CD14-positive monocyte (primary cell): Measurements from ENCODE around the gene NUP43. TPM values are rescaled to one million over a fixed set of nuclear protein-coding genes. Genes with fewer than 3 reads are reported as not detected.

Experiments
- DNase-seq, 3 donors: peaks; one replicate each; pipeline ENCODE4 v3.0.0-alpha.2; 2011 to 2022
- H2AFZ ChIP-seq: 2 replicates; pipeline ENCODE4 v1.6.0; 2012; ENCODE audit warnings: mild to moderate bottlenecking, low read depth, low read length, inconsistent platforms; ENCODE audit not compliant: insufficient read depth, poor library complexity, severe bottlenecking
- H3K27ac ChIP-seq, 2 donors: 1 replicate in 1 of 2; 2 replicates in 1 of 2; pipeline ENCODE4 v1.5.1; 2012 to 2013; ENCODE audit warnings: low read length in 2 of 2, control low read depth in 1 of 2, inconsistent platforms in 1 of 2, low read depth in 1 of 2, mild to moderate bottlenecking in 1 of 2
- H3K27me3 ChIP-seq, 2 donors: one replicate each; pipeline versions ENCODE4 v1.6.0 to v1.6.1; 2011 to 2013; ENCODE audit warnings: low read length in 2 of 2; ENCODE audit not compliant: control insufficient read depth in 2 of 2, insufficient read depth in 2 of 2
- H3K36me3 ChIP-seq, 2 donors: replicated peaks in 1 of 2; 1 replicate in 1 of 2; 2 replicates in 1 of 2; pipeline versions ENCODE4 v1.5.1 to v1.6.1; 2012 to 2013; ENCODE audit warnings: low read length in 2 of 2, control low read depth in 1 of 2, inconsistent platforms in 1 of 2, mild to moderate bottlenecking in 1 of 2; ENCODE audit not compliant: insufficient read depth in 2 of 2, control insufficient read depth in 1 of 2
- H3K4me1 ChIP-seq, 2 donors: 1 replicate in 1 of 2; 2 replicates in 1 of 2; pipeline versions ENCODE4 v1.5.1 to v1.6.1; 2012 to 2013; ENCODE audit warnings: low read length in 2 of 2, control low read depth in 1 of 2, inconsistent platforms in 1 of 2, mild to moderate bottlenecking in 1 of 2, moderate library complexity in 1 of 2; ENCODE audit not compliant: insufficient read depth in 2 of 2, control insufficient read depth in 1 of 2
- H3K4me2 ChIP-seq: replicated peaks from 2 replicates; pipeline ENCODE3; 2012; ENCODE audit warnings: low read length, moderate library complexity, mild to moderate bottlenecking; ENCODE audit not compliant: poor library complexity, severe bottlenecking; ENCODE audit errors: extremely low read depth
- H3K4me3 ChIP-seq, 3 experiments: fragments of 200-600 bp in 1 of 3; sonication (generic) in 1 of 3; replicated peaks in 1 of 3; 1 replicate in 2 of 3; 2 replicates in 1 of 3; pipeline ENCODE4 v1.5.1; 2011 to 2013; ENCODE audit warnings: low read length in 3 of 3, mild to moderate bottlenecking in 3 of 3, control low read depth in 2 of 3, low read depth in 2 of 3, inconsistent platforms in 1 of 3, moderate library complexity in 1 of 3
- H3K79me2 ChIP-seq: 2 replicates; pipeline ENCODE4 v1.6.0; 2012; ENCODE audit warnings: mild to moderate bottlenecking, control low read depth, inconsistent platforms, low read length, moderate library complexity; ENCODE audit not compliant: insufficient read depth
- H3K9ac ChIP-seq: 2 replicates; pipeline ENCODE4 v1.6.0; 2017; ENCODE audit warnings: low read length, mild to moderate bottlenecking; ENCODE audit not compliant: insufficient read depth, poor library complexity, severe bottlenecking
- H3K9me3 ChIP-seq, 2 donors: replicated peaks in 1 of 2; 1 replicate in 1 of 2; 2 replicates in 1 of 2; pipeline versions ENCODE4 v1.5.1 to v1.6.1; 2012 to 2013; ENCODE audit warnings: low read length in 2 of 2, control low read depth in 1 of 2; ENCODE audit not compliant: control insufficient read depth in 1 of 2, insufficient read depth in 1 of 2
- H4K20me1 ChIP-seq: 2 replicates; pipeline ENCODE4 v1.6.0; 2012; ENCODE audit warnings: mild to moderate bottlenecking, low read length, control low read depth, moderate library complexity; ENCODE audit not compliant: insufficient read depth
- H3K27ac Mint-ChIP-seq, 7 donors: one replicate each; pipeline ENCODE4 v1.8.0; 2020; ENCODE audit warnings: mild to moderate bottlenecking in 7 of 7, mixed read lengths in 7 of 7, moderate library complexity in 6 of 7, inconsistent platforms in 2 of 7
- H3K27me3 Mint-ChIP-seq, 3 donors: one replicate each; pipeline ENCODE4 v1.8.0; 2021 to 2022; ENCODE audit warnings: low read depth in 3 of 3, mild to moderate bottlenecking in 3 of 3, mixed read lengths in 3 of 3, moderate library complexity in 3 of 3, inconsistent platforms in 1 of 3
- H3K36me3 Mint-ChIP-seq, 2 donors: one replicate each; pipeline ENCODE4 v1.8.0; 2020; ENCODE audit warnings: mixed read lengths in 2 of 2, inconsistent platforms in 1 of 2, mild to moderate bottlenecking in 1 of 2
- H3K4me1 Mint-ChIP-seq: one replicate; pipeline ENCODE4 v1.8.0; 2020; ENCODE audit warnings: mild to moderate bottlenecking, mixed read lengths
- H3K4me3 Mint-ChIP-seq, 2 donors: one replicate each; pipeline ENCODE4 v1.8.0; 2020; ENCODE audit warnings: mild to moderate bottlenecking in 2 of 2, mixed read lengths in 2 of 2, moderate library complexity in 1 of 2
- H3K9me3 Mint-ChIP-seq, 7 donors: one replicate each; pipeline ENCODE4 v1.8.0; 2020 to 2022; ENCODE audit warnings: mixed read lengths in 7 of 7, mild to moderate bottlenecking in 6 of 7, moderate library complexity in 6 of 7, inconsistent platforms in 2 of 7
- WGBS: methylation state at CpG from one replicate; pipeline ENCODE4 v1.1.5; 2013; ENCODE audit warnings: missing lambda C conversion rate; ENCODE audit not compliant: insufficient coverage; 5-methylcytosine and 5-hydroxymethylcytosine counted together
- intact Hi-C, 2 donors: fragments of 100-400 bp; cut with micrococcal nuclease; formaldehyde crosslinking; loops; one replicate each; pipeline versions ENCODE4 v1.15.0 to v1.15.1; 2023
- polyA plus RNA-seq, 3 donors: library from polyadenylated mRNA; depleted of rRNA in 1 of 3; unstranded in 2 of 3; stranded (reverse) in 1 of 3; fragments of 300-500 nt in 2 of 3; fragments of >200 nt in 1 of 3; fragmentation: Illumina TruSeq in 2 of 3; gene quantifications; 1 replicate in 2 of 3; 2 replicates in 1 of 3; pipeline ENCODE4 v1.2.3, GENCODE V29; 2012 to 2021
- TF ChIP-seq, protein P1 (sequence below): fragments of 200-600 bp; IDR thresholded peaks from one replicate; pipeline ENCODE4 v1.8.0; 2022; ENCODE audit warnings: antibody characterized with exemption, mild to moderate bottlenecking

NUP43 gene
- polyA plus RNA-seq, 3 donors = 4.5 to 7.2 (median 6.9) TPM

DNA sequence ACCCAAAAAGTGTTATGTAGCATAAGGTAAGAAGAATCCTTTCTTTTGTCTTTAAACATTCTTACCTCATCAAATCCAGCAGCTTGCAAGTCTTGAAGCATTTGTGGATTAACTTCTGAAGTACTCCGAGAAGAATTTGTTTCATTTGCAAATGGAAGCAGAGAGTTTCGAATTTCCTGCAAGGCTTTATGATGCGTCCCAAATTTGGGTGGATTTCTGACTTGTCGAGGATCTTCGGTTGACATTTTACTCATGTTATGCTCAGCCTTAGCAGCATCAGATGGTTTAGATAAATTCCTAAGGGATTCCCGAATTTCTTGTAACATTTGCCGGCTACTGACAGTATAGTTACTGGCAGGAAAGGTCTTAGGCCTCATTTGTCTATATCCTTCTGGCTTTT, 44.6 kb downstream of the NUP43 start:
- H3K27ac ChIP-seq = no peak overlapping the region
- Mint-ChIP-seq H3K27me3 (no peaks in the 10 kb centered on the region), H3K27ac (no peak overlapping the region), H3K36me3 (peaks cover 21 to 38% of the 10 kb centered on the region in 2 donors), H3K4me3 (no peak overlapping the region), H3K4me1 (peaks cover 2% of the 10 kb centered on the region), H3K9me3 (no peaks in the 10 kb centered on the region)
- H2AFZ ChIP-seq = no peak overlapping the region
- H3K9ac ChIP-seq = no peak overlapping the region
- DNase-seq = no peak
- H3K4me3 ChIP-seq = no peak overlapping the region
- no peak overlapping the region for H3K4me2 ChIP-seq
- intact Hi-C loops = no loop called here
- peaks cover 98% of the 10 kb centered on the region for H3K79me2 ChIP-seq
- peaks cover 98% of the 10 kb centered on the region for H4K20me1 ChIP-seq
- H3K27me3 ChIP-seq = no peaks in the 10 kb centered on the region
- no peaks in the 10 kb centered on the region for H3K4me1 ChIP-seq
- TF ChIP-seq, protein P1, sequence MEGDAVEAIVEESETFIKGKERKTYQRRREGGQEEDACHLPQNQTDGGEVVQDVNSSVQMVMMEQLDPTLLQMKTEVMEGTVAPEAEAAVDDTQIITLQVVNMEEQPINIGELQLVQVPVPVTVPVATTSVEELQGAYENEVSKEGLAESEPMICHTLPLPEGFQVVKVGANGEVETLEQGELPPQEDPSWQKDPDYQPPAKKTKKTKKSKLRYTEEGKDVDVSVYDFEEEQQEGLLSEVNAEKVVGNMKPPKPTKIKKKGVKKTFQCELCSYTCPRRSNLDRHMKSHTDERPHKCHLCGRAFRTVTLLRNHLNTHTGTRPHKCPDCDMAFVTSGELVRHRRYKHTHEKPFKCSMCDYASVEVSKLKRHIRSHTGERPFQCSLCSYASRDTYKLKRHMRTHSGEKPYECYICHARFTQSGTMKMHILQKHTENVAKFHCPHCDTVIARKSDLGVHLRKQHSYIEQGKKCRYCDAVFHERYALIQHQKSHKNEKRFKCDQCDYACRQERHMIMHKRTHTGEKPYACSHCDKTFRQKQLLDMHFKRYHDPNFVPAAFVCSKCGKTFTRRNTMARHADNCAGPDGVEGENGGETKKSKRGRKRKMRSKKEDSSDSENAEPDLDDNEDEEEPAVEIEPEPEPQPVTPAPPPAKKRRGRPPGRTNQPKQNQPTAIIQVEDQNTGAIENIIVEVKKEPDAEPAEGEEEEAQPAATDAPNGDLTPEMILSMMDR = no peak
- peaks cover 9 to 57% of the 10 kb centered on the region in 2 donors for H3K36me3 ChIP-seq
- no peaks in the 10 kb centered on the region for H3K9me3 ChIP-seq
- 98% methylated on average over 5 of the region's 7 CpGs for WGBS

- Mint-ChIP-seq H3K36me3 (peaks cover 33 to 46% of the 10 kb centered on the region in 2 donors), H3K4me1 (no peaks in the 10 kb centered on the region), H3K27ac (peak overlapping the region in 1 of 7 donors; percentile 63), H3K4me3 (no peak overlapping the region), H3K27me3 (no peaks in the 10 kb centered on the region), H3K9me3 (no peaks in the 10 kb centered on the region)
- TF ChIP-seq, protein P1 = no peak
- no peak for DNase-seq
- H4K20me1 ChIP-seq = peaks cover 99% of the 10 kb centered on the region
- no peak overlapping the region for H2AFZ ChIP-seq
- H3K9ac ChIP-seq = no peak overlapping the region
- peaks cover 27 to 81% of the 10 kb centered on the region in 2 donors for H3K36me3 ChIP-seq
- no peak overlapping the region for H3K27ac ChIP-seq
- WGBS = no CpG with 5 or more reads among the region's 2 CpGs
- H3K4me2 ChIP-seq = no peak overlapping the region
- no peak overlapping the region for H3K4me3 ChIP-seq
- intact Hi-C loops = no loop called here
- no peaks in the 10 kb centered on the region for H3K27me3 ChIP-seq
- H3K79me2 ChIP-seq = peaks cover 98% of the 10 kb centered on the region
- no peaks in the 10 kb centered on the region for H3K9me3 ChIP-seq
- H3K4me1 ChIP-seq = no peaks in the 10 kb centered on the region
These were observed 47.2 kb downstream of the NUP43 start for GRCh38 chr6:149699150-149699549.
